SK-N-SH (cell line): ENCODE results near the gene SCARF1.

Source experiments
- EP300 ChIP-seq, 2 experiments: IDR thresholded peaks; 2 replicates each; pipeline versions ENCODE4 v1.4.0 to v1.6.1; 2012; ENCODE audit warnings: borderline replicate concordance in 1 of 2, low read depth in 1 of 2, low read length in 1 of 2
- JUND ChIP-seq: IDR thresholded peaks from 2 replicates; pipeline ENCODE4 v1.4.0; 2012
- POLR2AphosphoS5 ChIP-seq: IDR thresholded peaks from 2 replicates; pipeline ENCODE4 v1.6.1; 2012; ENCODE audit warnings: low read depth, low read length
- SMC3 ChIP-seq: IDR thresholded peaks from 2 replicates; pipeline ENCODE4 v1.6.1; 2012; ENCODE audit warnings: low read depth, low read length, improper control_type of control experiment
- TF ChIP-seq, protein P1 (sequence below): fragments of 200-600 bp; sonication (generic); IDR thresholded peaks from 2 replicates; pipeline ENCODE4 v1.6.1; 2017; ENCODE audit warnings: antibody characterized with exemption, mild to moderate bottlenecking, moderate library complexity

DNA sequence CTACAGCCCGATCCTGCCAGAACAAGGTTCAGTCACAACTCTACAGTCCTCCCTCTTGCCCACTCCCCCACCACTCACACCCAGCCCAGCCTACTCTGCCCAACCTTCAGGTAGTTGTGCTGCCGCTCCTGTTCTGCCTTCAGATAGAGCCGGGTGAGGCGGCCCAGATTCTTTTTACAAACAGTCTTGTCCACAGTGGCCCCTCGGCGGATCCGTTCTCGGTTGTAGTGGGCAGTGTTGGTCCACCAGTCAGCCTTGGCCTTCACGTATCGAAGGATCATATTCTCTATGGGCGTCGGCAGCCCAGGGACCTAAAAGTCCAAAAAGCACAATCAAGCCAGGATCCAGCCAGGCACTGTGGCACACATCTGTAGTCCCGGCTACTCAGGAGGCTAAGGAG lies 30.9 kb upstream of the SCARF1 start:
- TF ChIP-seq EP300 (IDR thresholded peaks at IDR 0.05; ENCODE audit: borderline replicate concordance in 1 of 2, low read depth in 1 of 2, low read length in 1 of 2), result no peak
- no peak for TF ChIP-seq POLR2AphosphoS5
- TF ChIP-seq, protein P1, sequence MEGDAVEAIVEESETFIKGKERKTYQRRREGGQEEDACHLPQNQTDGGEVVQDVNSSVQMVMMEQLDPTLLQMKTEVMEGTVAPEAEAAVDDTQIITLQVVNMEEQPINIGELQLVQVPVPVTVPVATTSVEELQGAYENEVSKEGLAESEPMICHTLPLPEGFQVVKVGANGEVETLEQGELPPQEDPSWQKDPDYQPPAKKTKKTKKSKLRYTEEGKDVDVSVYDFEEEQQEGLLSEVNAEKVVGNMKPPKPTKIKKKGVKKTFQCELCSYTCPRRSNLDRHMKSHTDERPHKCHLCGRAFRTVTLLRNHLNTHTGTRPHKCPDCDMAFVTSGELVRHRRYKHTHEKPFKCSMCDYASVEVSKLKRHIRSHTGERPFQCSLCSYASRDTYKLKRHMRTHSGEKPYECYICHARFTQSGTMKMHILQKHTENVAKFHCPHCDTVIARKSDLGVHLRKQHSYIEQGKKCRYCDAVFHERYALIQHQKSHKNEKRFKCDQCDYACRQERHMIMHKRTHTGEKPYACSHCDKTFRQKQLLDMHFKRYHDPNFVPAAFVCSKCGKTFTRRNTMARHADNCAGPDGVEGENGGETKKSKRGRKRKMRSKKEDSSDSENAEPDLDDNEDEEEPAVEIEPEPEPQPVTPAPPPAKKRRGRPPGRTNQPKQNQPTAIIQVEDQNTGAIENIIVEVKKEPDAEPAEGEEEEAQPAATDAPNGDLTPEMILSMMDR, result no peak
- no peak for TF ChIP-seq SMC3
- no peak for TF ChIP-seq JUND
